Smooth muscle cell (in vitro differentiated cells): Measurements from ENCODE around the gene PTGIS. TPM values are rescaled to one million over a fixed set of nuclear protein-coding genes. Genes with fewer than 3 reads are reported as not detected.
"Not testable (repeated sequence)": the region's sequence is repeated elsewhere in the genome, so short reads cannot be mapped to it uniquely, and the experiment has no call there.

ENCODE experiments used
- DNase-seq: peaks from one replicate; lab custom pipeline; 2025; ENCODE audit not compliant: unreplicated experiment; lab: John Stamatoyannopoulos, UW
- H2AFZ ChIP-seq: fragments of 200-600 bp; sonication (generic); 2 replicates; pipeline ENCODE4 v1.6.0; 2016; ENCODE audit warnings: antibody characterized with exemption, low read depth, mild to moderate bottlenecking
- H3F3A ChIP-seq: fragments of 200-600 bp; sonication (generic); 2 replicates; pipeline ENCODE4 v1.6.0; 2017; ENCODE audit warnings: antibody characterized with exemption, low read depth
- H3K27ac ChIP-seq: fragments of 200-600 bp; sonication (generic); 2 replicates; pipeline ENCODE4 v1.5.1; 2016; ENCODE audit warnings: low read depth, mild to moderate bottlenecking
- H3K27me3 ChIP-seq: fragments of 200-600 bp; sonication (generic); 2 replicates; pipeline ENCODE4 v1.6.1; 2016; ENCODE audit warnings: low read depth, mild to moderate bottlenecking
- H3K36me3 ChIP-seq: fragments of 200-600 bp; sonication (generic); 2 replicates; pipeline ENCODE4 v1.5.1; 2016; ENCODE audit warnings: low read depth
- H3K4me1 ChIP-seq: fragments of 200-600 bp; sonication (generic); 2 replicates; pipeline ENCODE4 v1.5.1; 2016; ENCODE audit warnings: low read depth
- H3K4me2 ChIP-seq: fragments of 200-600 bp; sonication (generic); 2 replicates; pipeline ENCODE4 v1.6.0; 2016; ENCODE audit warnings: mild to moderate bottlenecking
- H3K4me3 ChIP-seq: fragments of 200-600 bp; sonication (generic); 2 replicates; pipeline ENCODE4 v1.5.1; 2016; ENCODE audit warnings: mild to moderate bottlenecking
- H3K79me2 ChIP-seq: fragments of 200-600 bp; sonication (generic); 2 replicates; pipeline ENCODE4 v1.6.0; 2016; ENCODE audit warnings: low read depth, mild to moderate bottlenecking
- H3K9ac ChIP-seq: fragments of 200-600 bp; sonication (generic); 2 replicates; pipeline ENCODE4 v1.6.0; 2016; ENCODE audit warnings: low read depth
- H3K9me3 ChIP-seq: fragments of 200-600 bp; sonication (generic); replicated peaks from 2 replicates; pipeline ENCODE4 v1.5.1; 2016; ENCODE audit warnings: low read depth
- H4K20me1 ChIP-seq: fragments of 200-600 bp; sonication (generic); 2 replicates; pipeline ENCODE4 v1.6.0; 2016; ENCODE audit warnings: low read depth
- CTCF ChIP-seq: fragments of 200-600 bp; sonication (generic); IDR thresholded peaks from 2 replicates; pipeline ENCODE4 v1.5.1; 2017; ENCODE audit warnings: borderline replicate concordance, mild to moderate bottlenecking, antibody characterized with exemption; ENCODE audit not compliant: insufficient read depth, poor library complexity, severe bottlenecking
- WGBS: methylation state at CpG from one replicate; pipeline ENCODE4 v1.1.7; 2016; ENCODE audit warnings: low lambda C conversion rate; 5-methylcytosine and 5-hydroxymethylcytosine counted together
- polyA plus RNA-seq: library from polyadenylated mRNA; unstranded; fragments of >200 nt; fragmentation: Nextera tagmentation; extraction: Ambion mirVana; gene quantifications from 2 replicates; pipeline ENCODE4 v1.2.1, GENCODE V29; 2016
- total RNA-seq: library from RNA; depleted of rRNA; stranded (reverse); fragments of >200 nt; gene quantifications from 2 replicates; pipeline ENCODE4 v1.2.3, GENCODE V29; 2014

PTGIS gene
- total RNA-seq = 0.18 and 0.31 TPM in 2 replicates
- polyA plus RNA-seq = 0.64 and 0.65 TPM in 2 replicates

DNA sequence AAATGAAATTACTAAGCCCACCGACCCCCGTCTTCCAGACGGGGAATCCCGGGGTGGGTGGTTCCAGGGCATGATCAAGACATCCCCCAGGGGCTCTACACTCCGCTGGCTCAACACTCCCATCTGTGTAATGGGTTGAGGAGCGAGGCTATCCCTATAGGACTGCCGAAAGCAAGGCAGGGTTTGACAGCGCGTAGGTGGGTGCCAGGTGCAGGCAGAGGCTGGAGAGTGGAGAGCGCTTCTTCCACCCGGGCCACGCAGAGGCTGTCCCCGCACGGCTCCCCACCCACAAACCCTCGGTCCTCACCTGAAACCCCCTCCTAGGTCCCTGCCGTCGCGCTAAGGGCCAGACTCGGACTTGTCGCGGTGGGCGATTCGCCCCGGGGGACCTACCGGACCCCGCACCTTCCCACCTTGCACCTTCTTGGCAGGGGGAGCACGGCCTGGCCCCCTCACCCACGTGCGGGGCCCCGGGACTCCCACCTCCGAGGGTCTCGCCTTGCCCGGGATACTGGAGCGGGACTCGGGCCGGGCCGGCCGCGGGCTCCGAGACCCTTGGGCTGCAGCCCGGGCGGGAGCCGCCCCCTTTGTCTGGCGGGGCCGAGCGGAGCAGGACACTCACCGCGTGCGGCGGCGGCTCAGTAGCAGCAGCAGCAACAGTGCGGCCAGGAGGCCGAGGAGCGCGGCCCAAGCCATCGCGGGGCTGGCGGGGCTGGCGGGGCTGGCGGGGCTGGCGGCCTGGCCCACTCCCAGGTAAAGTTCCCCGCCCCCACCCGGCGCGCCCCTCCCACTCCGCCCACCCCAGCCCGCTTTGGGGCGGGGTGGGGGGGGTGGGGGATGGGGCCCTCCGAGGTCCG, at the start of gene PTGIS:
Gene PTGIS (minus strand): TSS at position 717 of the 857 bp plus-strand sequence. CDS start 21 bp downstream, at position 696.
- Histone ChIP-seq H3K9ac (no peak within 1 kb of the TSS), H3K9me3 (no peaks in the 10 kb centered on the region), H3K4me1 (peaks cover 12% of the 10 kb centered on the region), H3K27me3 (peaks cover 3% of the 10 kb centered on the region), H3K27ac (no peak within 1 kb of the TSS), H3K4me2 (peak within 1 kb of the TSS; percentile 85), H3K79me2 (no peaks in the 10 kb centered on the region), H3K36me3 (no peaks in the 10 kb centered on the region), H3F3A (no peaks in the 10 kb centered on the region), H3K4me3 (peak within 1 kb of the TSS; percentile 57), H4K20me1 (no peaks in the 10 kb centered on the region), H2AFZ (peak within 1 kb of the TSS; percentile 85)
- no peak for DNase-seq
- TF ChIP-seq CTCF = no peak
- WGBS = 14% methylated on average over 46 of the region's 70 CpGs

DNA sequence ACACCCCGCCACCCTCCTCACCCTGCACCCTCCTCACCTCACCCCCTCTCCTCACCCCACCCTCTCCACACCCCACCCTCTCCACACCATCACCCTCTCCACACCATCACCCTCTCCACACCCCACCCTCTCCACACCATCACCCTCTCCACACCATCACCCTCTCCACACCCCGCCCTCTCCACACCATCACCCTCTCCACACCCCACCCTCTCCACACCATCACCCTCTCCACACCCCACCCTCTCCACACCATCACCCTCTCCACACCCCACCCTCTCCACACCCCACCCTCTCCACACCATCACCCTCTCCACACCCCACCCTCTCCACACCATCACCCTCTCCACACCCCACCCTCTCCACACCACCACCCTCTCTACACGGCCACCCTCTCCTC, 49.5 kb upstream of the PTGIS start:
- H3K79me2 ChIP-seq, H3K9me3 ChIP-seq, H3F3A ChIP-seq, DNase-seq, H3K9ac ChIP-seq, H3K4me1 ChIP-seq, H3K27ac ChIP-seq, H3K4me2 ChIP-seq, H3K36me3 ChIP-seq, H3K4me3 ChIP-seq, H3K27me3 ChIP-seq, H4K20me1 ChIP-seq, H2AFZ ChIP-seq: not testable (repeated sequence)
- WGBS = no CpG with 5 or more reads among the region's 3 CpGs

DNA sequence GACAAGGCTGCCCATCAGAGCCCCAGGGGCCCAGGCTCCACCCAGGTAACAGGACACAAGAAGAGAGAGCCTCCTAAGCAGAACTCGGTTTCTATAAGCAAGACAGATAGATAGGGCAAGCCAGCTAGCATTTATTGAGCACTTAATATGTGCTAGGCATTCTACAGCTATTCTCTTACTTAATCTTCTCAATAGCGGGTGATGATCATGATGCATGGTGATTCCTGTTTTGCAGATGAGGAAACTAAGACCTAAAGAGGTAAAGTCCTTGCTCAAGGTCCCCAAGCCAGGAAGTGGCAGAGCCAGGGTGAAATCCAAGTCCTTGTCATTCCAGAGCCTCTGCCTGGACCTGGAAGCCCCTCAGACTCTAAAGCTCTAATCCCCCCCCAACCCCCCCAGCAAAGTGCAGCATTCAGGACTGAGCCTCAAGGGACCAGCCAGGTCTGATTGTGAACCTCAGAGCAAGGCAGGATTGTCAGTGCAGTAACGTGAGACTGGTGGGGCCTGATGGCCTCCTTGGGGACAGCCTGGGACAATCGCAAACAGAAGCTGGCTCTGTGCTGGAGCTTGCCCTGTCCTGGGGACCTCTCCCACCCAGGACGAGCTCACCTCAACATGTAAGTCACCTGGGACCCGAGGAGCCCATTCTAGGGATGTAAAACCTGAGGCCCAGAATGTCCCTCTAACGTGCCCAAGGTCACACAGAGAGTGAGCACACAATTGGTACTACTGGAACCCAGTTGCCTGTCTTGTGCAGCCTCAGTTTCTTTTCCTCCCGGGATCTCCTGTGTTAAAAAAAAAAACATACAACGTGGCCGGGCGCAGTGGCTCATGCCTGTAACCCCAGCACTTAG, 48.4 kb upstream of the PTGIS start:
- Histone ChIP-seq H3K36me3 (no peaks in the 10 kb centered on the region), H3K4me3 (no peak overlapping the region), H3F3A (no peaks in the 10 kb centered on the region), H2AFZ (no peak overlapping the region), H3K4me1 (no peaks in the 10 kb centered on the region), H3K9me3 (no peaks in the 10 kb centered on the region), H3K27ac (no peak overlapping the region), H4K20me1 (no peaks in the 10 kb centered on the region), H3K79me2 (no peaks in the 10 kb centered on the region), H3K27me3 (no peaks in the 10 kb centered on the region), H3K9ac (no peak overlapping the region), H3K4me2 (no peak overlapping the region)
- no peak for TF ChIP-seq CTCF
- DNase-seq = no peak
- 83% methylated on average over 11 of the region's 11 CpGs for WGBS

DNA sequence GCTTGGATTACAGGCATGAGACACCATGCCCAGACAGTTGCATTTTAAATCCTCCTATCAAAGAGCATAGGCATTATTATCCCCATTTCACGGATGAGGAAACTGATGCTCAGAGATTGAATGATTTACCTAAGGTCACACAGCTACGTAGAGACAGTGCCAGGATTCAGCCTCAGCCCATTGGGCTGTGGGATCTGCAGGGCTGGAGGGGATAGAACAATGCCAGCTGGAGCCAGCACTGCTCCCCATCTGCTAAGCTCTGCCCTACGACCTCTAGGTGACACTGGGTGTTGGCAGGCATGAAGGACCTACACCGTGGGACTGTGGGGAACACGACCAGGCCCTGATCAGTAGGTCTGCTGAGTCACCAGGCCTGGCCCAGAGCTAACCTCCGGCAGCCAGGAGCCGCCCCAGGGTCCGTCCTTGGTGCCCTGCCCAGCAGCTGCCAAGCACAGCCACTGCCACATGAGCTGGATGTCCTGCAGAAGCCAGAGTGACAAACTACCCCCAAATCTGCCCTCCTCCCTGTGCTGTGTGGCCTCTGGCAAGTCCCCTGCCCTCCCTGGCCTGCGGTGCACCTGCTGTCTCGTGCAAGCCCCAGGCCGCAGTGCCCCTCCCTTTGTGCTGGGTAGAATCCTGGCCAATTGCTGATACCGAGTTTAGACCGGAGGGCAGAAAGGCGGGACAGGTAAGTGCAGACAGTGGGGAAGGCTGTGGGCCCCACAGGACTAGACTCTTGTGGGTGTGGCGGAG, 47.6 kb upstream of the PTGIS start:
- no peaks in the 10 kb centered on the region for H3K4me1 ChIP-seq
- H3K9ac ChIP-seq = no peak overlapping the region
- no peak overlapping the region for H3K27ac ChIP-seq
- TF ChIP-seq CTCF = no peak
- no peaks in the 10 kb centered on the region for H3F3A ChIP-seq
- H3K4me2 ChIP-seq = no peak overlapping the region
- H4K20me1 ChIP-seq = no peaks in the 10 kb centered on the region
- H2AFZ ChIP-seq = no peak overlapping the region
- no peaks in the 10 kb centered on the region for H3K27me3 ChIP-seq
- no peaks in the 10 kb centered on the region for H3K36me3 ChIP-seq
- no peak overlapping the region for H3K4me3 ChIP-seq
- 76% methylated on average over 14 of the region's 15 CpGs for WGBS
- DNase-seq = no peak
- no peaks in the 10 kb centered on the region for H3K79me2 ChIP-seq
- H3K9me3 ChIP-seq = no peaks in the 10 kb centered on the region

DNA sequence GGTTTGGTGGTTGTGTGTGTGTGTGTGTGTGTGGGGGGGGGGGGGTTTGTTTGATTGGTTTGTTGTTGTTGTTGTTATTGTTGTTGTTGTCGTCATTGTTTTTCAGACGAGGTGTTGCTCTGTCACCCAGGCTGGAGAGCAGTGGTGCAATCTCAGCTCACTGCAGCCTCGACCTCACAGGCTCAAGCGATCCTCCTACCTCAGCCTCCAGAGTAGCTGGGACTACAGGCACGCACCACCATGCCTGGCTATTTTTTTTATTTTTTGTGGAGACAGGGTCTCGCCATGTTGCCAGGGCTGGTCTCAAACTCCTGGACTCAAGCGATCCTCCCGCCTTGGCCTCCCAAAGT, 47.1 kb upstream of the PTGIS start:
- not testable (repeated sequence) for H4K20me1 ChIP-seq, H3F3A ChIP-seq, H3K4me2 ChIP-seq, DNase-seq, H3K27ac ChIP-seq, H2AFZ ChIP-seq, H3K36me3 ChIP-seq, H3K9ac ChIP-seq, H3K9me3 ChIP-seq, H3K4me3 ChIP-seq, H3K27me3 ChIP-seq, H3K4me1 ChIP-seq, H3K79me2 ChIP-seq
- WGBS = 87% methylated on average over 8 of the region's 8 CpGs
